ENCODE measurements around the gene B4GALT5.
"Not testable (repeated sequence)": the region's sequence is repeated elsewhere in the genome, so short reads cannot be mapped to it uniquely, and the experiment has no call there.

- not testable (repeated sequence) for TF ChIP-seq CTCF, POLR2A (IDR thresholded peaks at IDR 0.05)
Observed at GRCh38 chr20:49761888-49762287, 48.2 kb upstream of the B4GALT5 start.
